GM19395 (cell line): ENCODE data around the gene TMEM51.
"Not testable (repeated sequence)": the region's sequence is repeated elsewhere in the genome, so short reads cannot be mapped to it uniquely, and the experiment has no call there.

ENCODE experiments used
- ATAC-seq: cut with Tn5 transposase; IDR thresholded peaks from one replicate; pipeline ENCODE4 v1.9.1; 2021; ENCODE audit warnings: mild to moderate bottlenecking, moderate library complexity; ENCODE audit not compliant: unreplicated experiment

The TMEM51 gene

GRCh38 chr1:15125101-15125745 lies 28.3 kb upstream of the TMEM51 start:
- ATAC-seq: no peak

- no peak for ATAC-seq
Measured at GRCh38 chr1:15128077-15128476, 25.5 kb upstream of the TMEM51 start.

- ATAC-seq: no peak
Measured at GRCh38 chr1:15128520-15129313, 24.8 kb upstream of the TMEM51 start.

GRCh38 chr1:15129944-15130343 lies 23.6 kb upstream of the TMEM51 start:
- ATAC-seq: no peak

- no peak for ATAC-seq
Measured at GRCh38 chr1:15130607-15131006, 22.9 kb upstream of the TMEM51 start.

- no peak for ATAC-seq
Measured at GRCh38 chr1:15132965-15133364, 20.6 kb upstream of the TMEM51 start.

GRCh38 chr1:15134285-15134684 lies 19.3 kb upstream of the TMEM51 start:
- ATAC-seq: no peak

- not testable (repeated sequence) for ATAC-seq
Measured at GRCh38 chr1:15135604-15136003, 17.9 kb upstream of the TMEM51 start.

GRCh38 chr1:15137809-15138208 lies 15.7 kb upstream of the TMEM51 start:
- ATAC-seq: no peak

- no peak for ATAC-seq
Measured at GRCh38 chr1:15139654-15140350, 13.7 kb upstream of the TMEM51 start.

- ATAC-seq: no peak
Measured at GRCh38 chr1:15141935-15142539, 11.5 kb upstream of the TMEM51 start.

- no peak for ATAC-seq
Measured at GRCh38 chr1:15145327-15145726, 8.2 kb upstream of the TMEM51 start.

- ATAC-seq: no peak
Measured at GRCh38 chr1:15146142-15146680, 7.3 kb upstream of the TMEM51 start.

GRCh38 chr1:15146971-15147376 lies 6.6 kb upstream of the TMEM51 start:
- ATAC-seq: no peak

- no peak for ATAC-seq
Measured at GRCh38 chr1:15148004-15148403, 5.5 kb upstream of the TMEM51 start.

GRCh38 chr1:15148475-15148874 lies 5.1 kb upstream of the TMEM51 start:
- ATAC-seq: no peak

- no peak for ATAC-seq
Measured at GRCh38 chr1:15148941-15149340, 4.6 kb upstream of the TMEM51 start.

- no peak for ATAC-seq
Measured at GRCh38 chr1:15150376-15150775, 3.2 kb upstream of the TMEM51 start.

GRCh38 chr1:15151377-15151806 lies 2.2 kb upstream of the TMEM51 start:
- ATAC-seq: no peak

GRCh38 chr1:15151871-15152270 lies 1.7 kb upstream of the TMEM51 start:
- no peak for ATAC-seq
